Fibroblast of lung (primary cell): ENCODE results near the gene WDR86. TPM values are rescaled to one million over a fixed set of nuclear protein-coding genes. Genes with fewer than 3 reads are reported as not detected.

Experiments used
- DNase-seq, 2 donors: peaks; one replicate each; pipeline versions ENCODE4 v3.0.0 to v3.0.0-alpha.2; 2010; ENCODE audit warnings: low read depth in 2 of 2
- H2AFZ ChIP-seq: 2 replicates; pipeline ENCODE4 v1.5.1; 2012; ENCODE audit warnings: low read length, control low read depth, inconsistent platforms
- H3K27ac ChIP-seq: 2 replicates; pipeline ENCODE4 v1.5.1; 2011; ENCODE audit warnings: low read length, control low read depth; ENCODE audit not compliant: insufficient read depth
- H3K27me3 ChIP-seq: 2 replicates; pipeline ENCODE4 v1.5.1; 2011; ENCODE audit warnings: mild to moderate bottlenecking, low read length; ENCODE audit not compliant: control insufficient read depth, insufficient read depth
- H3K36me3 ChIP-seq: 2 replicates; pipeline ENCODE4 v1.5.1; 2011; ENCODE audit warnings: low read length; ENCODE audit not compliant: control insufficient read depth, insufficient read depth
- H3K4me1 ChIP-seq: 2 replicates; pipeline ENCODE4 v1.5.1; 2011; ENCODE audit warnings: low read length; ENCODE audit not compliant: control insufficient read depth, insufficient read depth; ENCODE audit errors: extremely low read depth
- H3K4me2 ChIP-seq: 2 replicates; pipeline ENCODE4 v1.5.1; 2011; ENCODE audit warnings: low read length, control low read depth; ENCODE audit not compliant: insufficient read depth; ENCODE audit errors: extremely low read depth
- H3K4me3 ChIP-seq, 4 experiments: fragments of 200-600 bp in 1 of 4; sonication (generic) in 1 of 4; replicated peaks in 1 of 4; 2 replicates each; pipeline ENCODE4 v1.5.1; 2011 to 2016; ENCODE audit warnings: low read length in 4 of 4, low read depth in 3 of 4, mild to moderate bottlenecking in 3 of 4, control low read depth in 2 of 4, inconsistent platforms in 1 of 4, mixed read lengths in 1 of 4; ENCODE audit not compliant: insufficient read depth in 1 of 4; ENCODE audit errors: control extremely low read depth in 1 of 4
- H3K79me2 ChIP-seq: 2 replicates; pipeline ENCODE4 v1.5.1; 2012; ENCODE audit warnings: mild to moderate bottlenecking, low read length, inconsistent platforms; ENCODE audit not compliant: control insufficient read depth, insufficient read depth
- H3K9ac ChIP-seq: 2 replicates; pipeline ENCODE4 v1.5.1; 2011; ENCODE audit warnings: mild to moderate bottlenecking, low read length, control low read depth; ENCODE audit not compliant: insufficient read depth
- H3K9me3 ChIP-seq: 2 replicates; pipeline ENCODE4 v1.5.1; 2012; ENCODE audit warnings: low read depth, low read length; ENCODE audit not compliant: control insufficient read depth, insufficient read depth
- H4K20me1 ChIP-seq: 2 replicates; pipeline ENCODE4 v1.5.1; 2011; ENCODE audit warnings: low read length; ENCODE audit not compliant: control insufficient read depth, insufficient read depth; ENCODE audit errors: extremely low read depth
- EZH2 ChIP-seq: IDR thresholded peaks from 2 replicates; pipeline ENCODE4 v1.5.1; 2012; ENCODE audit warnings: low read length, control low read depth, mild to moderate bottlenecking; ENCODE audit errors: missing control alignments
- polyA plus RNA-seq, 2 donors: library from polyadenylated mRNA; depleted of rRNA in 1 of 2; stranded (reverse) in 1 of 2; unstranded in 1 of 2; fragments of >200 nt; gene quantifications; 2 replicates each; pipeline ENCODE4 v1.2.1, GENCODE V29; 2011 to 2012; ENCODE audit warnings: missing spikeins in 1 of 2
- total RNA-seq: library from RNA; depleted of rRNA; stranded (reverse); fragments of >200 nt; gene quantifications from 2 replicates; pipeline ENCODE4 v1.2.1, GENCODE V29; 2014
- TF ChIP-seq, protein P1 (sequence below), 2 donors: IDR thresholded peaks in 1 of 2; conservative IDR thresholded peaks in 1 of 2; 1 replicate in 1 of 2; 2 replicates in 1 of 2; pipeline ENCODE4 v1.5.1; 2011 to 2012; ENCODE audit warnings: low read length in 2 of 2, control low read depth in 1 of 2, inconsistent platforms in 1 of 2, low read depth in 1 of 2, mild to moderate bottlenecking in 1 of 2

The WDR86 gene
- total and polyA plus RNA-seq, 2 donors (not counting 1 experiment from before 2014, with no cell fraction given): 0.33 TPM; not detected in 1

DNA sequence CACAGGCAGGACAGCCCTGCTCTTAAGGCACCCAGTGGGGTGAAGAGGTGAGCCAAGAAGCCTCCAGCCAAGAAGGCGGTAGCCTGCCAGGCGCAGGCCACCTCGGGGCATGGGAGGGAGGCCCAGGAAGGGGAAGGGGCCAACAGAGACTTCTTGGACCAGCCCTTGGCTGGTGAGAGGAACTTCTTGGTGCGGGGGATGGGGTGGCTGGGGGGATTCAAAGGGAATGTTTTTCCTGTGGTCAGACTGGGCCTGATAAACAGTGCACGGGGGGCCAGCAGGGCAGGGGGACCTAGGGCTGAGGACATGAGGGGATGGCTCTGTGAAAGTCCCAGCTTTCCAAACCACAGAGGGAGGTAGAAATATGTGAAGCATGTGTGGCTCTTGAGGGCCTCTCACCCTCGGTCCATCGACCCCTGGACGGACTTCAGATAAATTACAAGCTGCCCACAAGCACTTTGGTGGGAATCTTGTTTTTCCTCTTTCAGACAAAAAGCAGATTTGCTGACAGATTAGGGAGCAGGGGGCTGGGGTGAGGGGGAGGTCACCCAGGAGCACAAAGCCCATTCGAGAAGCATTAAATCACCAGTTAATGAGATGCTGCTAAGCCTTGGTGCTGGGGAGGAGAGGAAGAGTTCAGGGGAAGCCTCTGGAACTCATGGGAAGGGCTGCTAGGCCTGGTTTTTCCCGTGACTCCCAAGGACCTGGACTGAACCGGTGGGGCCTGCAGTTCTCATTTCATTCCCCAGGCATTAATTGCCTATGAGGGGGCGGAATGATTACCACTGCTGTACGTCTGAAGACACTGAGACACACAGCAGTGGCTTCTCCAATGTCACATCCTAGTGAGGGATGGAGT is 18.8 kb upstream of the WDR86 start:
- no peak overlapping the region for H2AFZ ChIP-seq
- TF ChIP-seq, protein P1, sequence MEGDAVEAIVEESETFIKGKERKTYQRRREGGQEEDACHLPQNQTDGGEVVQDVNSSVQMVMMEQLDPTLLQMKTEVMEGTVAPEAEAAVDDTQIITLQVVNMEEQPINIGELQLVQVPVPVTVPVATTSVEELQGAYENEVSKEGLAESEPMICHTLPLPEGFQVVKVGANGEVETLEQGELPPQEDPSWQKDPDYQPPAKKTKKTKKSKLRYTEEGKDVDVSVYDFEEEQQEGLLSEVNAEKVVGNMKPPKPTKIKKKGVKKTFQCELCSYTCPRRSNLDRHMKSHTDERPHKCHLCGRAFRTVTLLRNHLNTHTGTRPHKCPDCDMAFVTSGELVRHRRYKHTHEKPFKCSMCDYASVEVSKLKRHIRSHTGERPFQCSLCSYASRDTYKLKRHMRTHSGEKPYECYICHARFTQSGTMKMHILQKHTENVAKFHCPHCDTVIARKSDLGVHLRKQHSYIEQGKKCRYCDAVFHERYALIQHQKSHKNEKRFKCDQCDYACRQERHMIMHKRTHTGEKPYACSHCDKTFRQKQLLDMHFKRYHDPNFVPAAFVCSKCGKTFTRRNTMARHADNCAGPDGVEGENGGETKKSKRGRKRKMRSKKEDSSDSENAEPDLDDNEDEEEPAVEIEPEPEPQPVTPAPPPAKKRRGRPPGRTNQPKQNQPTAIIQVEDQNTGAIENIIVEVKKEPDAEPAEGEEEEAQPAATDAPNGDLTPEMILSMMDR (conservative IDR thresholded peaks at IDR 0.05 in 1 of 2, IDR thresholded peaks at IDR 0.05 in 1 of 2; ENCODE audit: low read depth in 1 of 2, low read length in 2 of 2): no peak
- no peak for TF ChIP-seq EZH2
- H4K20me1 ChIP-seq: no peaks in the 10 kb centered on the region
- H3K4me2 ChIP-seq: no peak overlapping the region
- no peak overlapping the region for H3K4me3 ChIP-seq
- no peaks in the 10 kb centered on the region for H3K9me3 ChIP-seq
- peak; percentile 82 to 97 for DNase-seq
- H3K36me3 ChIP-seq: no peaks in the 10 kb centered on the region
- peak overlapping the region; percentile 17 for H3K9ac ChIP-seq
- H3K79me2 ChIP-seq: no peaks in the 10 kb centered on the region
- H3K27me3 ChIP-seq: no peaks in the 10 kb centered on the region
- H3K27ac ChIP-seq: no peak overlapping the region
- peaks cover 17% of the 10 kb centered on the region for H3K4me1 ChIP-seq

- Histone ChIP-seq H3K4me3 (no peak overlapping the region), H3K9me3 (no peaks in the 10 kb centered on the region), H3K27me3 (no peaks in the 10 kb centered on the region), H3K4me2 (no peak overlapping the region), H3K4me1 (peaks cover 17% of the 10 kb centered on the region), H2AFZ (no peak overlapping the region), H3K79me2 (no peaks in the 10 kb centered on the region), H3K36me3 (no peaks in the 10 kb centered on the region), H4K20me1 (no peaks in the 10 kb centered on the region), H3K9ac (peak overlapping the region; percentile 17), H3K27ac (no peak overlapping the region)
- no peak for DNase-seq
- TF ChIP-seq, protein P1 (conservative IDR thresholded peaks at IDR 0.05 in 1 of 2, IDR thresholded peaks at IDR 0.05 in 1 of 2; ENCODE audit: low read depth in 1 of 2, low read length in 2 of 2): no peak
- TF ChIP-seq EZH2: no peak
These were observed 18.0 kb upstream of the WDR86 start for GRCh38 chr7:151427705-151428377.

DNA sequence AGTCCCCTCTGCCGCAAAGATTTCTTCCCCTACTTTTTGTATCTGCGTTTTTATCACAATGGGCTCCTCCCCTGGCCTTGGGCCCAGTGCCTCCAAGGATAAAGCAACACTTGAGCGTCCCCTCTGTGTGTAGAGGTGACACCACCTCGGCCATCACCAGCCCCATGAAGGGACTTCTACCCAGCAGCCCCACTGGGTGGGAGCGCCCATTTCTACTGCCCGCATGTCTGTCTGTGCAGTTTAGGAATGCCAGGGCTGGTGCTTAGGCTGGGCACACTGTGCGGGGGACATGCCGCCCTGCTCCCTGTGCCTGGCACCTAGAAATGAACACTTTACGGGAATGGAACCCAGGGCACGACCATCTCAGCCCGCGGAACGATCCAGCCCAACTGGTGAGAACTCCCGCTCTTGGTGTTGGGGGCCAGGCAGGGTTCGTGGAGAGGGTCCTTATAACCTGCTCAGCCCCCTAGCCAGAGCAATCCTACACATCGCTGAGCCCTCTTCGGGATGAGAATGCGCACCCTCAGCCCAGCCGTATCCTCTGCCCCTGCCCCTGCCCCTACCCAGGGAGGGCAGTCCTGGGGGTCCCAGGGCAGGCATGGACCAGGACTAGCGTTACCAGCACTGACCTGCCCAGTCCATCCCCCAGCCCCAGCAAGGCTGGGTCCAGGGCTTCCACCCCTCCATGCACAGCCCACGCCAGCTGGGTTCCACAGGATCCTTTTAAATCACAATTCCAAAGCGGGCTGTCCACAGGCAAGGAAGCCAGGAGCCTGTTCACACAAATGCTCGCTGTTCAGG is 17.3 kb upstream of the WDR86 start:
- Histone ChIP-seq H3K27me3 (no peaks in the 10 kb centered on the region), H3K9me3 (no peaks in the 10 kb centered on the region), H3K4me1 (peaks cover 17% of the 10 kb centered on the region), H3K9ac (no peak overlapping the region), H2AFZ (no peak overlapping the region), H3K79me2 (no peaks in the 10 kb centered on the region), H3K4me3 (no peak overlapping the region), H3K4me2 (peak overlapping the region; percentile 4), H3K27ac (peak overlapping the region; percentile 37), H3K36me3 (no peaks in the 10 kb centered on the region), H4K20me1 (no peaks in the 10 kb centered on the region)
- DNase-seq: no peak
- TF ChIP-seq EZH2: no peak
- TF ChIP-seq, protein P1 (conservative IDR thresholded peaks at IDR 0.05 in 1 of 2, IDR thresholded peaks at IDR 0.05 in 1 of 2; ENCODE audit: low read depth in 1 of 2, low read length in 2 of 2): no peak
